Upper lobe of left lung (tissue), 4 donors: ENCODE results near the gene TERT.

ENCODE experiments used
- CTCF ChIP-seq, 6 experiments: fragments of 450-650 bp in 4 of 6; fragments of 200-600 bp in 2 of 6; sonication (generic) in 2 of 6; IDR thresholded peaks; one replicate each; pipeline ENCODE4 v1.5.1; 2016 to 2019; ENCODE audit warnings: antibody characterized with exemption in 6 of 6
- POLR2A ChIP-seq, 4 donors: fragments of 450-650 bp; IDR thresholded peaks; one replicate each; pipeline ENCODE4 v1.5.1; 2016 to 2017; ENCODE audit warnings: antibody characterized with exemption in 4 of 4, mild to moderate bottlenecking in 2 of 4
- POLR2AphosphoS5 ChIP-seq, 2 donors: sonication (generic); formaldehyde crosslinking; IDR thresholded peaks; one replicate each; pipeline ENCODE4 v1.5.1; 2017; ENCODE audit warnings: antibody characterized with exemption in 2 of 2

GRCh38 chr5:1220831-1221230 lies 74.0 kb downstream of the TERT start:
- no peak for TF ChIP-seq CTCF (IDR thresholded peaks at IDR 0.05)
- no peak for TF ChIP-seq POLR2A (IDR thresholded peaks at IDR 0.05)
- TF ChIP-seq POLR2AphosphoS5 (IDR thresholded peaks at IDR 0.05) = no peak
